Stimulated activated CD4-positive, alpha-beta T cell treated with anti-CD3 and anti-CD28 coated beads, Interleukin-1b, Interleukin-23, amount 100 ng/mL, for 4 hours (primary cell): Measurements from ENCODE around the gene FBXL17.
"Not testable (repeated sequence)": the region's sequence is repeated elsewhere in the genome, so short reads cannot be mapped to it uniquely, and the experiment has no call there.

Experiments
- DNase-seq, 2 donors: peaks; one replicate each; pipeline ENCODE4 v3.0.0-alpha.2; 2020; ENCODE audit warnings: low read depth in 2 of 2

FBXL17 gene

DNA sequence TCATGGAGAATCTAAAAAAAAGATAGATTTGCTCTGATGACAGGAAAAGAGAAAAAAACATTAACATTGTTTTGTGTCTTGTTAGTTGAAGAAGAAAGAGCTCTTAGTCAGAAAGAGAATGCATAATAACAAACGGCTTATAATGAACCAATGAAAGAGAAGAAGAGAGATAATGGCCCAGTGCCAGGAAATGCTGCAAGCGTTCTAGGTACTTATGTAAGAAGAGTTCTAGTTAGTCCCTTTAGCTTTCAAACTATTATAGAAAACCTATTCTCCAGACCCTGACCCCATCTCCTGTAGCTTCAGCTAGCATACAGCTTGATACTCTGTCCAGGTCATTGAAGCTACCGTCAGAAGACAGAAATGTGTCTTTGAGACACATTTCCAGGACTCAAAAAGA is 70.2 kb downstream of the FBXL17 start:
- no peak for DNase-seq

DNA sequence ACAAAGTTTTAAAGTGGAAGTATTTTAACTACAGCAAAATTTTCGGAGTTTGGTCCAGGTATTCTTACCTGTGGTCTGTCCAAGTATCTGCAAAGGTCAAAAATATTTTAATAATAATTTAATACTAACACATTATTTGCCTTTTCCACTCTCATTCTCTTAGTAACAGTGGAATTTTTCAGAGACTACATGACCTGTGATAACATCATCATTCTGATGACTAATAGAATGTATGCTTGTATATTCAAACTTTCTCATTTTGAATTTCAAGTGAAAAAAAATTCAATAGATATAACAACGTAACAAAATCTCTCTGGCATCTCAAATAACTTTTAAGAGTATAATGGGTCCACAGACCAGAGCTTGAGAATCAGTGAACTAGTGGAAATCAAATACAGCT is 78.3 kb downstream of the FBXL17 start:
- no peak for DNase-seq

DNA sequence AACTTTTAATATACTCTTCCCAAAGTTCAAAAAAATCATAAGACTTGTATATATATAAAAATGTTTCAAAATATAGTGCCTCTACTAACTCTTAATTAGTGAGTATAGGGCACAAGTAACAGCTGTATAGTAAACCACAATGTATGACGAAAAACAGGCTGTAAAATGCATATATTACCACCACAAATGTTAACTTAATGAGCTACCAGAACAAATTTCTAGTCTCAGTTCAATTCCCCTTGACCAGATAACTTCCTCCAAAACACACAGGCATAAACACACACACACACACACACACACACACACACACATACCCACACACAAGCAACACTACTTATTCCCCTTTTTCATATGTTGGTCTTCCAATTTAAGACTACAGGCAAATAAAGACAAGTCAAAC is 78.8 kb downstream of the FBXL17 start:
- DNase-seq, result no peak

DNA sequence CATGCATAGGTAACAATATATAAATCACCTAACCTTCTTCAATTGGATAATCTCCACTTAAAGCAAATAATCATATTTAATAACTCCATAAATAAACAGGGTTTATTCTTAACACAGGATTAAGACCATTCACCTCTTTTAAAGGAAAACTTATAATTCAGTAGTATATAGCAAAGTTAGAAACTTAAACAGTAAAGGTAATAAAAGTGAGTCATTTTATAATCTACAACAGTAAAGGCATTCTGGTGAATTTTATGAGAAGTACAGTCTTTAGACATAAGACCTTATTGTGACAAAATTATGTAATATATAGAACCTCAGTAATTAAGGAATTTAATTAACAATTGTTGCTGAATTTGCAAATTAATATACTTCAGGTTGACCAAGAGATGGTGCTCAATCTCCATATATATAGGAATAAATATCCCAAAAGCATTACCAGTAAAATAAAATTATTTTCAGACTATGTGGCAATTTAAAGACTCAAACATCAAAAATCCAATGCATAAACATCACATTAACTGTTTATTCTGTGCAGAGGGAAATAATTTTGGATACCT is 84.8 kb downstream of the FBXL17 start:
- DNase-seq, result no peak

GRCh38 chr5:108295578-108296368 is 86.1 kb downstream of the FBXL17 start:
- DNase-seq, result no peak

- DNase-seq, result no peak
Measured at GRCh38 chr5:108280960-108281569, 100.8 kb downstream of the FBXL17 start.

DNA sequence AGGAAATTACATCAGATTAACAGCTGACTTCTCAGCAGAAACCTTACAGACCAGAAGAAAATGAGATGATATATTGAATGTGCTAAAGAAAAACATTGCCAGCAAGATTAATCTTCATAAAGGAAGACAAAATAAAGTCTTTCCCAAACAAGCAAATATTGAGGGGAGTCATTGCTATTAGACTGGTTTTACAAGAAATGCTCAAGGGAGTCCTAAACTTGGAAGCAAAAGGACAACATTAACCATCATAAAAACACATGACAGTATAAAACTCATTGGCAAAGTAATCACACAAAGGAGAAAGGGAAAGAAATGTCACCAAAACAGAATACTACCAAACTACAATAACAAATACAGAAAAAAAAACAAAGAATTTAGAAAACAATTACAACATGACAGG is 101.7 kb downstream of the FBXL17 start:
- DNase-seq, result no peak

GRCh38 chr5:108278285-108279240 is 103.3 kb downstream of the FBXL17 start:
- DNase-seq, result no peak

DNA sequence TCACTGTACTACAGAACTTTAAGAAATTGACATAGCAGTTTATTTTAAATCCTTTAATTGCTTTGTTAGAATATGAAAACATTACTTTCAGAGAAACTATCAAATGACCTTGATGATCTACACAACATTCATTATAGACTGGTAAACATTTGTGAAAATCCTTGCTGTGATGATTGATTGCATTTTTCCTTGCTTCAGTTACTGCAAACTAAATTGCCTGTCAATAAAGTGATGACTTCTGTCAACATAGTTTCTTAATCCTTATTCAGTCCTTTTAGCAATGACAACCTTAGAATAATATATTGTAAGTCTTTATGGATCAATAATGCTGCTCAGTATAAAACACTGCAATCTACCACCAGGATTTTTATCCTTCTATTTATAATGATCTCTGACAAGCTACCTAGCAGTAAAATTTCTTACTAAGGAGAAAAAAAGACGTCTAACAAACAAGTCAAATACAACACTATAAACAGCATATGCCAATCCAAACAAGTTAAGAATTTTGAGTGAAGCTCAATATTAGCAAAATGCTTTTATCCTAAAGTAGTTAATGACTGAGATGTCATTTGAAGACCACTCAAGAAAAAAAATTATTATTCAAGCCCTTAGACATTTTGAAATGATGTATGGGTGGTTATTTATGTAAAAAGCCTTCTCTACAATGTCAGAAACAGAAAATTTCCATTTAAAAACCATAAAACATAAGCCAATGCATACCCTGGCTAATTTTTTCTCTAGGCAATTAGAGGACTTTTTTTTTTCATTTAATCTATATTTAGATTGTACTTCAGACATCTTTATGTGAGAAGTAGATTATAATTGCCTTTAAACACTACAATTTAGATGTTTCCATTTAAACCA is 105.5 kb downstream of the FBXL17 start:
- no peak for DNase-seq

DNA sequence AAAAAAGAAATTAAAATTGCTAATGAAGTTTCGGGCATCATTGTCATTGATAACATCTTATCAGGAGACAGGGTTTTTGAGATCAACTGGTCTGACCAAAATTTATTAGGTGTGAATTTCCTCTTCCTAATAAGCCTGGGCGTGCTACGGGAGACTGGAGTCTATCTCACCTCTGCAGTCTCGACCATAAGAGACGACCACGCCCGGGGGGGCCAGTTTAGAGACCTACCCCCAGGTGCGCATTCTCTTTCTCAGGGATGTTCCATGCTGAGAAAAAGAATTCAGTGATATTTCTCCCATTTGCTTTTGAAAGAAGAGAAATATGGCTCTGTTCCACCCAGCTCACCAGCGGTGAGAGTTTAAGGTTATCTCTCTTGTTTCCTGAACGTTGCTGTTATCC is 107.8 kb downstream of the FBXL17 start:
- DNase-seq, result not testable (repeated sequence)

DNA sequence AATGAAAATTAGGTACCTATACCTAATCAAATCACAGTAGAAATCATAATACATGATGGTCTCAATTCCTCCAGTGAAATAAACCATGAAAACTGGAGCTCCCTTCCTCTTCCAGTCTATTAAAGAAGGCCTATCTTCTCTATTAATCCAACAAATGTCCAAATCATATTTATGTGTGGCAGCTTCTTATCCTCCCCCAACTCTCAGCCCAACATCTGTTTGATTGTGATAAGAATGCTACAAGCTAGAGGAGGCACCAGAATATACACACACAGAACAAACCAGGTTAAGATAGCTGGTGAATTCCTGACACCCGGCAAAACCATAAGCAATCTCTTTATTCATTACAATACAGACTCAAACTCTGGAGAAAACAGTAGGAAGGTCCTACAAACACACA is 110.8 kb downstream of the FBXL17 start:
- no peak for DNase-seq

- DNase-seq, result no peak
Measured at GRCh38 chr5:108266242-108266641, 115.7 kb downstream of the FBXL17 start.

- DNase-seq, result no peak
Measured at GRCh38 chr5:108264533-108264932, 117.4 kb downstream of the FBXL17 start.

GRCh38 chr5:108263338-108263737 is 118.6 kb downstream of the FBXL17 start:
- no peak for DNase-seq

DNA sequence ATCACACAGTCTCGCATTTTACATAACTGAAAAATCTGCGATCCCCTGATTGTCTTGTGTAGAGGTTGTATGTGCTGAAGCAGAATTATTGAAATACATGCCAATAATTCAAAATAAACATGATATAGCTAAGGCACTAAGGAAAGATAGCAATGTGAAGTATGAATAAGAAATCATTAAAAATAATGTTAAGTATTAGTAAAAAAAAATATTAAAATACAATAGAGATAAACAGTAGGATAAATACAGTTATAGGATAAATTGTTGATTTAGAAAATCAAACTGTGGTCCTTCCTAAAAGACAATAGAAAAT is 121.1 kb downstream of the FBXL17 start:
- no peak for DNase-seq

DNA sequence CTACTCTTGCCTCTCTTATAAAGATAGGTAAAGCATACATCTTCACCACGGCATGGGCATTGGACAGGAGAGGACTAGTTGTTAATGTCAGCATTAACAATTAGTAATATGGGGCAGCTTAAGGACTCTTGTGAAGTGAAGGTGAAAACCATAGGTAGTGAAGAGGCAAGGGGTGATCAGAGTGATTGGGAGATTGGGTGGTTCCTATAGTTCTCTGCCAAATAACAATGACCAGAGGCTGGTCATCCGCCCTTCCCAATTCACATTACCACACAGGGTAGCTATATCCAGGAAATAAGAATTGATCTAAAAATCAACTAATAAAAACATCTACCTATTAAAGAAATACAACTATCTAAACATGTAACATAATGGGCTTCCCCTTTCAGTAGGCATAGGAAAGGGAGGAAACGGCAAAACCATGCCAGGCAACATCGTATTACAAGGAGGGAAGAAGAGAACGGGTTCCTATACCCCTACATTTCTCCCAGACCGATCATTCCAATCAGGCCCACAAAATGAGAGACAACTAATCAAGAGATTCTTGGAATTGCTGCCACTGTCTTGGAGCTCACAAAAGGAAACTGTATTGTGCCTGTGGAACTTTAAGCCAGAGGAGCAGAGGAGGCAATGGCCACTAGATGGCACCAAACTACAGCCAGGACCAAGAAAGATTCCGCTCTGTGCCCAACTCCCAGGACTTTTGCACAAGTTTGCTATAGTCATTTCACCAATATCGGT is 121.6 kb downstream of the FBXL17 start:
- DNase-seq, result peak; percentile 35 to 56

GRCh38 chr5:108259306-108259705 is 122.6 kb downstream of the FBXL17 start:
- no peak for DNase-seq

DNA sequence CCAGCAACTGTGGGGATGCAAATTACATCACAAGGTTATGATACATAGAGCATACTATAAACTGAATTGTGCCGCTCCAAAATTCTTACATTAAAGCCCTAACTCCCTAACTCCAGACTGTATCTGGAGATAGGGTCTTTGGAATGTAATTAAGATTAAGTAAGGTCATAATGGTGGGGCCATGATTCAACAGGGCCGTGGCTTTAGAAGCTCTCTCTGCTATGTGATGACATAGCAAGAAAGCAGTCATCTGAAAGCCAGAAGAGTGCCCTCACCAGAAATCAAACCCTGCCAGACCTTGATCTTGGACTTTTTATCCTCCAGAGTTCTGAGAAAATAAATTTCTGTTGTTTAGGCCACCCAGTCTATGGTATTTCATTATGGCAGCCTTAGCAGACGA is 123.9 kb downstream of the FBXL17 start:
- no peak for DNase-seq

DNA sequence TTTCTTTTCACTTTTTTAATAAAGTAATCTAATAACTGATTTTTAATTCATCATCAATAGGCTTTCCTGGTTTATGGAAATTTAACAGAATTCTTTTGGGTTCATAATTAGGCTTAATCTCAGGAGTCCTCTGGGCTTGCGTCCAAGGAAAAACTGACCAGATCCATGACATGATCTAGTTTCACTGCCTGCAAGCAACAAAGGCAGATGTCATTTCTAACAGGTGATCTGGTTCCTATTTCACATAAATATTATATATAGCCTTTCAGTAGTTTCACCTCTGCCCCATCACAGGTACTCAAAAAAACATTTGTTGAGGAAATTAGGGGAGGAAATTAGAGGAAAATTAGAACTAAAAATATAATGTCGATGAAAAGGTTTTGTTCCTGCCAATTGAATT is 126.4 kb downstream of the FBXL17 start:
- DNase-seq, result no peak

- DNase-seq, result no peak
Measured at GRCh38 chr5:108251350-108251749, 130.5 kb downstream of the FBXL17 start.
